Measurements from ENCODE around the gene INS. TPM values are rescaled to one million over a fixed set of nuclear protein-coding genes. Genes with fewer than 3 reads are reported as not detected.

Gene INS
- total and polyA plus RNA-seq, 10 of the 15 experiments (the other 5 are each of a cell fraction or from before 2014, with no cell fraction given) = not detected

DNA sequence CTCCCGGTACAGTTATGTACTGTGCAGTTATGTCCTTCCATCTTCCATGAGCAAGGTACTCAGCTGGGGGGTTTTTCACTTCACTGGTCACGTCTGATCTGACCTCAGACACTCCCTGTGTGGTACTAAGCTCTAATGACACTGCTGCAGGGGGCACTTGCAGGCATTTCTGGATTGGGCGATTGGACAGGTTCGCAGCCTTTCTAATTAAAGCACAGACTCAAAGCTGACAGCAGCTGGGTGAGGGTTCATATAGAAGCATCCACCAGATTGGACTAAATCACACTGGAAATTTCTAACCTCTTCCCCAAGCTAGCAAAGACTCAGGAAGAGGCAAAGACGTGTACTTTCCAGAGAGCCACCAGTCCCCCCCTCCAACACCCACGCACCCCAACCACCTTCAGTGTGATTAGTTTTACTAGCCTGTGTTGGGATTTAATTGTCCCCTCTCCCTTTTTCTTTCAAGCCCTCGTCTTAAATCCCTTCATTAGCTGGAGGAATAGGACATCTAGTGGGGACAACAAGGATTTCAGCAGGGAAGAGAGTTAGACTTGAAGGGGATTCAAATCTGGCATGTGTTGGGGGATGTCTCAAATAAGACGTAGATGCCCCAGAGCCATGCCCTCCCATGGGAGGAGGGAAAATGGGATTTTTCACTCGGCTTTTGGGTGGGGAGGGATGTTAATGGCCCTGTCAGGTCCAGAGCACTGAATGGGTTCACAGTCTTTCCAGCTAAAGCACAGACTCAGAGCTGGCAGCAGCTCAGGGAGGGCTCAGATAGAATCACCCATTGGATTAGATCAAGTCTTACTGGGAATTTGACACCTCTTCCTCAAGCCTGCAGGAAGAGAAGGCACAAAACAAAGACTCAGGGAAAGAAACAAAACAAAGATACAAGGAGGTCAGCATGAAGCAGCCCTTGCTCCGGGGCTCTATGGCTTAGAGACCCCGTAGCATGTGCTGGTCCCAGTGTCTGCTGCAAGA lies 10.9 kb downstream of the INS start:
- in situ Hi-C loops (cut with MboI) = loop anchor here (5.0 kb wide), 2 partner anchors 328 to 453 kb away; partner anchors contain the start of gene KRTAP5-6
- WGBS (ENCODE audit: insufficient coverage, insufficient replicate concordance, low lambda C conversion rate, missing lambda C conversion rate) = 12% methylated on average over 11 of the region's 11 CpGs

More for the DNA sequence above, 10.9 kb downstream of the INS start:
- Histone ChIP-seq H3K4me1 (ENCODE audit: control insufficient read depth, insufficient read depth, low read length) (no peaks in the 10 kb centered on the region), H3K9ac (ENCODE audit: control insufficient read depth, insufficient read depth, low read length) (no peak overlapping the region), H3K36me3 (ENCODE audit: control insufficient read depth in 2 of 2, insufficient read depth in 2 of 2, low read length in 1 of 2) (no peaks in the 10 kb centered on the region), H3K27ac (ENCODE audit: control insufficient read depth, insufficient read depth) (no peak overlapping the region), H3K79me2 (ENCODE audit: control insufficient read depth, insufficient read depth, low read length) (no peaks in the 10 kb centered on the region), H2AFZ (ENCODE audit: control insufficient read depth, low read depth, low read length) (no peak overlapping the region), H3K4me2 (ENCODE audit: control insufficient read depth, insufficient read depth) (no peak overlapping the region), H3K4me3 (no peak overlapping the region), H3K27me3 (replicated peaks in 1 of 2; ENCODE audit: control insufficient read depth in 2 of 2, insufficient read depth in 2 of 2, low read length in 1 of 2) (no peaks in the 10 kb centered on the region; a peak in 1 of 4 replicates), H3K9me3 (replicated peaks; ENCODE audit: control insufficient read depth, insufficient read depth, low read length) (no peaks in the 10 kb centered on the region), H4K20me1 (ENCODE audit: control insufficient read depth, insufficient read depth) (no peaks in the 10 kb centered on the region)
- BruUV-seq (replicated peaks) = no TSS peak
- DNase-seq (ENCODE audit: low read depth, low spot score) (no peak), FAIRE-seq (no peak), ATAC-seq (no peak)
- intact Hi-C loops (cut with micrococcal nuclease; ENCODE audit: unreplicated experiment) = loop anchor here (2.0 kb wide), 2 partner anchors 267 to 455 kb away; no protein-coding TSS in a partner anchor
- SMC1A ChIA-PET (ENCODE audit: uncharacterized antibody, unreplicated experiment) = interaction anchor here (0.6 to 3.1 kb wide), 7 partner anchors 114 to 1089 kb away, joined by 3 to 46 read pairs (median 5); no protein-coding TSS in a partner anchor
- TF ChIP-seq GABPA (IDR thresholded peaks at IDR 0.05; ENCODE audit: low read depth) (no peak), RAD21 (IDR thresholded peaks at IDR 0.05; ENCODE audit: insufficient read depth, low read depth, low read length) (peak; percentile 53), HDAC2 (IDR thresholded peaks at IDR 0.05) (no peak)
- TF ChIP-seq, protein P1, sequence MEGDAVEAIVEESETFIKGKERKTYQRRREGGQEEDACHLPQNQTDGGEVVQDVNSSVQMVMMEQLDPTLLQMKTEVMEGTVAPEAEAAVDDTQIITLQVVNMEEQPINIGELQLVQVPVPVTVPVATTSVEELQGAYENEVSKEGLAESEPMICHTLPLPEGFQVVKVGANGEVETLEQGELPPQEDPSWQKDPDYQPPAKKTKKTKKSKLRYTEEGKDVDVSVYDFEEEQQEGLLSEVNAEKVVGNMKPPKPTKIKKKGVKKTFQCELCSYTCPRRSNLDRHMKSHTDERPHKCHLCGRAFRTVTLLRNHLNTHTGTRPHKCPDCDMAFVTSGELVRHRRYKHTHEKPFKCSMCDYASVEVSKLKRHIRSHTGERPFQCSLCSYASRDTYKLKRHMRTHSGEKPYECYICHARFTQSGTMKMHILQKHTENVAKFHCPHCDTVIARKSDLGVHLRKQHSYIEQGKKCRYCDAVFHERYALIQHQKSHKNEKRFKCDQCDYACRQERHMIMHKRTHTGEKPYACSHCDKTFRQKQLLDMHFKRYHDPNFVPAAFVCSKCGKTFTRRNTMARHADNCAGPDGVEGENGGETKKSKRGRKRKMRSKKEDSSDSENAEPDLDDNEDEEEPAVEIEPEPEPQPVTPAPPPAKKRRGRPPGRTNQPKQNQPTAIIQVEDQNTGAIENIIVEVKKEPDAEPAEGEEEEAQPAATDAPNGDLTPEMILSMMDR (IDR thresholded peaks at IDR 0.05 in 2 of 3, conservative IDR thresholded peaks at IDR 0.05 in 1 of 3; ENCODE audit: control insufficient read depth in 2 of 3, extremely low read depth in 1 of 3, insufficient read depth in 1 of 3, low read depth in 3 of 3, low read length in 3 of 3) = peak in 2 of 3 experiments; percentile 9 to 16; a peak in 2 of 6 replicates
- RAD21 ChIA-PET (ENCODE audit: unreplicated experiment) = interaction anchor here (0.9 to 6.4 kb wide), 6 partner anchors 113 to 497 kb away, joined by 3 to 101 read pairs (median 10); no protein-coding TSS in a partner anchor
- POLR2A ChIA-PET = no interaction called here
- CTCF ChIA-PET = interaction anchor here (0.6 to 7.8 kb wide), 24 partner anchors 8 to 700 kb away, joined by 3 to 180 read pairs (median 7); partner anchors contain the start of gene SYT8
